ENCODE measurements around the gene TNRC18.

GRCh38 chr7:5373300-5373699, 50.3 kb downstream of the TNRC18 start:
- TF ChIP-seq EZH2 (IDR thresholded peaks at IDR 0.05), result no peak
- TF ChIP-seq POLR2AphosphoS5 (IDR thresholded peaks at IDR 0.05; ENCODE audit: borderline replicate concordance, low read depth, low read length), result no peak

Measured in SK-N-MC (cell line).